ENCODE data around the gene PTPN7. TPM values are rescaled to one million over a fixed set of nuclear protein-coding genes. Genes with fewer than 3 reads are reported as not detected.
"Not testable (repeated sequence)": the region's sequence is repeated elsewhere in the genome, so short reads cannot be mapped to it uniquely, and the experiment has no call there.

Gene PTPN7
- total RNA-seq, 1 experiment from 2014 or later: not detected

DNA sequence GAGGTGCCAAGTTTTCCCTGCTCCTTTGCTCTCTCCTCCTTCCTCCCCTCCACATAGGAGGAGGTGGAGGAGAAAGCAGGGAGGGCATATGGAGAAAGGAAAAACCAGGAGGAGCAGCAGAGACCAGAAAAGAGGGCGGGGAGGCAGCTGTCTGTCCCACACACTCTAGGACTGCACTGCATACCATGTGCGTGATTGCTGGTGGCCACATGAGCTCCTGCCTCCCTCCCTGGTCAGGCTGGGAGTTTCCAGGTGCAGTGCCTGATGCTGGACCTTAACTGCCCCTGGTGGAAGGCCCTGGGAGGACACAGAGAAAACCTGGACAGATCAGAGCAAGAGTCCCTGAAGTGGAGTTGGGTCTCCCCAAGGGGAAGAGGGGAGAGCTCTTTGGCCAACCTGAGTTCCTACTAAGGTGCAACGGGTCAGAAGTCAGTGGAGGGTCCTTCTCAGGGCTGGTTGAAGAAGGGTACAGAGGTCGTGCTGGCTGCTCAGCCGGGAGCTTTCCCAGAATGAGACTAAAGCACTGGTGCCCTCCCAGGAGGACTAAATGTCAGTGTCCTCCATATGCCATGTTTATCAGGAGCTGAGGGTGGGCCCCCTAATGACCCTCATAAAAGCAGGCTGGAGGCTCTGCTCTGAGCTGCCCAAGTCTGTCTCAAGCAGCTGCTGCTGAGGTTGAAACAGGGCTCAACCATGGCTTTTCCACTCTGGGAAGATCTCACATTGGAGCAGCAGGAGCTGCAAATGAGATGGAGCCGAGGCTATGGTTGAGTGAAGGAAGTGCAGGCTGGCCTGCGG is 29.7 kb upstream of the PTPN7 start:
- DNase-seq (ENCODE audit: low read depth): no peak

DNA sequence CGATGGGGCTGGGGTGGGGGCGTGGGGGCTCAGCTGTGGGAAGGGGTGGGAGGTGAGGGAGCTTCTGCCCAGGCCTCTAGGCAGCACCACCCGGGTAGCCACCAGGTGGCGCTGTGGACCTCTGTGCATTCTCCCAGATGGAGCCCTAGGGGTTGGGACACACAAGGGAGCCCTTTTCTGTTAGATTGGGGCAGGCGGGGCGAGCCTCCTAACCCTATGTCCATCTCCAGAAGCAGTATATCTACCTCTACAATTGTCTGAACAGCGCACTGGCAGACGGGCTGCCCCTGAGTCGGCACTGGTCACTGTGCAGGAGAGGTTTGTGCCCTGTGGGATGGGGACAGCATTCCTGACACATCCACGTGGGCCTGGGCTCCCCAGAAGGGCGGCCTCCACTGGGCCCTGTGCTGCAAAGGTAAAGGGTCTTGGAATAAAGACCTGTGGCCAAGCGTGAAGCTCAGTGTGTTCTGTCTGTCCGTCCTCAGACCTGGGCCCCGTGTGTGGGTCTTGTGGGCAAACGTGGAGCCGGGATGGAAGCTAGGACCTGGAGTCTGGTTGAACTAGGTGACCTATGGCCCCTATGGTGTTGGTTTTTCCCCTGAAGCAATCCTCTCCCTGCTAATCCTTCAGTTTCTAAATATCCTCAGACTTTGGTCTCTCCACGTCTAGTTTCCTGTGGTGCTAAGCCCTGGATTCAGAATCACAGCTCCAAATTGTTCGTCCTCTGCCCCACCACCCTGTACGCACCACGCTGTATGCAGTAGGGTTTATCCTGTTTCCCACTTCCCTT is 28.8 kb upstream of the PTPN7 start:
- peak; percentile 35 for DNase-seq (ENCODE audit: low read depth)

DNA sequence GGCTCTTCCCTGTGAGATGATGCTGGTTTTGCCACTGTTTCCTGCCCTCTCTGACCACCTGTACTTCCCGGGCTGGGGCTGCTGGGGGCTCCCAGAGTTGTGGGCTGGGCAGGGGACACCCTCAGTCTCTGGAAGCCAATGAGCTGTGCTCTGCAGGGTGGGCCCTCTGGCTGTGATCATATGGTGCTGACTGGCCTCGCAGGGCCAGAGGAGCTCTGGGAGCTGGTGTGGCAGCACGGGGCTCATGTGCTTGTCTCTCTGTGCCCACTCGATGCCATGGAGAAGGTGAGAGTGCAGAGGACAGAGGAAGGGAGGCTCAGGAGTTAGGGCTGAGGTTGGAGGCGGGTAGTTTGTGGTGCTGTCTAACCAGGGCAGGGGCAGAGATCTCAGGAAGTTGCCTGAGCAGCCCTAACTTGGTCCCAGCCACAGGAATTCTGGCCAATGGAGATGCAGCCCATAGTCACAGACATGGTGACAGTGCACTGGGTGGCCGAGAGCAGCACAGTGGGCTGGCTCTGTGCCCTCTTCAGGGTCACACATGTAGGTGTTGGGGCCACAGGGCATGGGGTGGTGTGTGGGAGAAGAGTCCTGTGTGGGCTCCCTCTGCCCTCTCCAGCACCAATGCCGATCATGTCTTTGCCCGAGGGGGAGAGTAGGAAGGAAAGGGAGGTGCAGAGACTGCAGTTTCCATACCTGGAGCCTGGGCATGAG is 27.4 kb upstream of the PTPN7 start:
- no peak for DNase-seq (ENCODE audit: low read depth)

DNA sequence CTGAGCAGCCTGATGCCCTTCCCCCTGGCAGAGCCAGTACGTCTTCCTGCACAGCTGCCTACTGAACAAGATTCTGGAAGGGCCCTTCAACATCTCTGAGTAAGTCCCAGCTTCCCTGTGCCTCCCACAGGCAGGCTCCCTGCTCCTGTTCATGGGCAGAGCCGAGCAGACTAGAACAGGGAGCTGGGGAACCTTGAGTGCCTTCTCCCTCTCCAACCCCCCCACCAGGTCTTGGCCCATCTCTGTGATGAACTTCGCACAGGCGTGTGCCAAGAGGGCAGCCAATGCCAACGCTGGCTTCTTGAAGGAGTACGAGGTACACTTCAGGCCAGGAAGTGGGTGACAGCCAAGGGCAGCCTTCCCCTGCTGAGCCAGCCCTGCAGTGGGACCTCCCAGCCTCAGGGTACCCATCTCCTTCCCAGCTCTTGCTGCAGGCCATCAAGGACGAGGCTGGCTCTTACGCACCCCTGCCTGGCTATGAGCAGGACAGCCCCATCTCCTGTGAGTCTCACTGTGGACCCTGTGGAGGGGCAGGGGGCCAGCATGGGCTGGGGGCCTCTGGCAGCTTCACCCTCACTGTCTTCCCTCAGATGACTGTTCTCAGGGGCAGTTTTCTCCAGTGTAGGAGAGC is 26.8 kb upstream of the PTPN7 start:
- DNase-seq (ENCODE audit: low read depth): no peak

DNA sequence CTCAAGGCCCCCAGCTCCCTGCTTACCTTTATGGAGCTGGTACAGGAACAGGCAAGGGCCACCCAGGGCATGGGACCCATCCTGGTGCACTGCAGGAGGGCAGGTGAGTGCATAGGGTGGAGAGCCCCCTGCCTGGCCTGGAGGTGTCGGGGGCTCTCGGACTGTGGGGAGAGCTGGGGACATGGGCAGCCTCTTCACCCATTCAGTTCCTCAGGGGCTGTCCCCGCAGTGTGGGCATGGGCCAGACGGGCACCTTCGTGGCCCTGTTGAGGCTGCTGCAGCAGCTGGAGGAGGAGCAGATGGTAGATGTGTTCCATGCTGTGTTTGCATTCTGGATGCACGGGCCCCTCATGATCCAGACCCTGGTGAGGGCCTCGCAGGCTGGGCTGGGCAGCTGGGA is 25.9 kb upstream of the PTPN7 start:
- no peak for DNase-seq (ENCODE audit: low read depth)

DNA sequence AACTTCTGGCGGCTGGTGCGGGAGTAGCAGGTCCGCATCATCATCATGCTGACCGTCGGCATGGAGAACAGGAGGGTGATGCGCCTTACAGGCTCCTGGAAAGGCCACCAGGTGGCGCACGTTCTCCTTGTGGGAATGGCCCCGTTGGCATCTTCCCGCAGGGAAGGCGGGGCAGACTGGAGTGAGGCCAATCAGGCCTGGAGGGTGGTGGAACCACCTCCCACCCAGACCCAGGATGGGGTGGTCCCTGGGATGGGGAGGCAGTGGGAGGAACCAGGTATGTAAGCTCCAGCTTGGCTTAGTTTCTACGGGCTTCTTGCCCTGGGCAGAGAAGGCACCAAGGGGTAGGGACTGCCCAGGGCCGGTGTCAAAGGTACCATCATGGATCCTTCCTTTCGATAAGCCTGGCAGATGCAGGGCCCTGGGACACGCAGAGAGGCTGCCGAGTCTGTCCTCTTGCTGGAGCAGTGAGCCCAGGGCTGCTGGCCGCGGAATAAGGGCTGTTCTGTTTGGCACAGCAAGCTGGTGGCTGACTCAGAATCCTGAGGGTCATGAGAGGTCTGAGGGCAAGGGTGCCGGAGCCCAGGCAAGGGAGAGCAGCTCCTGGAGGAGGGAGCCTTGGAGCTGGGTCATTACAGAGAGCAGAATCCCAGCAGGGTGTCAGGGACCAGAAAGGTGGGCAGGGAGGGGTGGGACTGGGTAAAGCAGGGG is 24.5 kb upstream of the PTPN7 start:
- peak; percentile 79 for DNase-seq (ENCODE audit: low read depth)

DNA sequence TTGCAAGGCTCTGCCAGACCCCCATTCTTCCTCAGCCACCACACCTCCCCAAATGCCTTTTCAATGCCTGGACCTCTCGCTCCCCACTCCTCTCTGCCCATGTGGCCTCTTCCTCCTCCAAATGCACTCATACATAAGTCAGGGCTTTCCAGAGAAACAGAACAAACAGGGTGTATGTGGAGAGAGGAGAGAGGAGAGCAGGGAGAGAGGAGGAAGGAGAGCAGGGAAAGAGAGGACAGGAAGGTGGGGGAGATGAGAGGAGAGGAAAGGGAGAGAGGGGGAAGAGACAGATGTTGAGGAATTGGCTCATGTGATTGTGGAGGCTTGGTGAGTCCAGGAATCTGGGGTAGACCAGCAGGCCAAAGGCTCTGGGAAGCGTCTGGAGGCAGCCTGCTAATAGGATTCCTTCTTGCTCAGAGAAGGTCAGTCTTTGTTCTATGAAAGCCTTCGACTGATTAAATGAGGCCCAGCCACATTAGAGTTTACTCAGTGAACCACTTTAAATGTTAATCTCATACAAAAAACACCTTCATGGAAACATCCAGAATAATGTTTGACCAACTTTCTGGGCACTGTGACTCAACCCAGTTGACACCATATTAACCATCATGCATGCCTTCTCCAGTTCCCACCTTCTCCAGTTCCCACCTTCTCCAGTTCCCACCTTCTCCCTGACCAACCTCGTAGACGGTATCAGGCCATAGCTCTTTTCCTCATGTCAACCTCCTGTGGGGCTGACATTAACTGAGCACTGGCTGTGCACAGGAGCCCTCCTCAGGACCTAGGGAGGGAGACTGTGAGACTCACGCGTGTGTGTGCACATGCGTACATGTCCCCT is 21.9 kb upstream of the PTPN7 start:
- DNase-seq (ENCODE audit: low read depth): no peak

DNA sequence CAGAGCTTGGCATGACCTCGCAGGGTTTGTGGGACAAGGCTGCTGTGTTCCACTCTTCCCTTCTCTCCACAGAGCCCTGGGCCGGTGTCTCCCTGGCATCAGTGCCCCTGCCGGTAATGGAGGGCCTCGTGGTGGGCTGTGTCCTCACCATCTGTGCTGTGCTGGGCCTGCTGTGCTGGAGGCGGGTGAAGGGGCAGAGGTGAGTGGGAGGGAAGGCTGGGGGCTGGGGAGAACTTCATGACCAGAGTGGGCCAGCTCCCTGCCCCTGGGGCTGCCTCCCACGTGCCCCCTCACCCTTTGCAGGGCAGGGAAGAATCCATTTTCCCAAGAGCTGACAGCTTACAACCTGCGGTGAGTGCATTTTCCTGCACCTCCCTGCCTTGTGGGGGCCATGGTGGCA is 21.2 kb upstream of the PTPN7 start:
- no peak for DNase-seq (ENCODE audit: low read depth)

DNA sequence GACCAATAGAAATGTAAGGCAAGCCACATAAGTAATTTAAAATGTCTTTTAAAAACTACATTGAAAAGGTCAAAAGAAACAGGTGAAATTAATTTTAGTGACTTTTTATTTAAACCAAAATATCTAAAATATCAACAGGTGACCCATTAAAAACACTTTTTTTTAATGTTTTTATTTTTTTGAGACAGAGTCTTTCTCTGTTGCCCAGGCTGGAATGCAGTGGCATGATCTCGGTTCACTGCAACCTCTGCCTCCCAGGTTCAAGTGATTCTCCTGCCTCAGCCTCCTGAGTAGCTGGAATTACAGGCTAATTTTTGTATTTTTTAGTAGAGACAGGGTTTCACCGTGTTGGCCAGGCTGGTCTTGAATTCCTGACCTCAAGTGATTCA is 20.3 kb upstream of the PTPN7 start:
- not testable (repeated sequence) for DNase-seq (ENCODE audit: low read depth)

DNA sequence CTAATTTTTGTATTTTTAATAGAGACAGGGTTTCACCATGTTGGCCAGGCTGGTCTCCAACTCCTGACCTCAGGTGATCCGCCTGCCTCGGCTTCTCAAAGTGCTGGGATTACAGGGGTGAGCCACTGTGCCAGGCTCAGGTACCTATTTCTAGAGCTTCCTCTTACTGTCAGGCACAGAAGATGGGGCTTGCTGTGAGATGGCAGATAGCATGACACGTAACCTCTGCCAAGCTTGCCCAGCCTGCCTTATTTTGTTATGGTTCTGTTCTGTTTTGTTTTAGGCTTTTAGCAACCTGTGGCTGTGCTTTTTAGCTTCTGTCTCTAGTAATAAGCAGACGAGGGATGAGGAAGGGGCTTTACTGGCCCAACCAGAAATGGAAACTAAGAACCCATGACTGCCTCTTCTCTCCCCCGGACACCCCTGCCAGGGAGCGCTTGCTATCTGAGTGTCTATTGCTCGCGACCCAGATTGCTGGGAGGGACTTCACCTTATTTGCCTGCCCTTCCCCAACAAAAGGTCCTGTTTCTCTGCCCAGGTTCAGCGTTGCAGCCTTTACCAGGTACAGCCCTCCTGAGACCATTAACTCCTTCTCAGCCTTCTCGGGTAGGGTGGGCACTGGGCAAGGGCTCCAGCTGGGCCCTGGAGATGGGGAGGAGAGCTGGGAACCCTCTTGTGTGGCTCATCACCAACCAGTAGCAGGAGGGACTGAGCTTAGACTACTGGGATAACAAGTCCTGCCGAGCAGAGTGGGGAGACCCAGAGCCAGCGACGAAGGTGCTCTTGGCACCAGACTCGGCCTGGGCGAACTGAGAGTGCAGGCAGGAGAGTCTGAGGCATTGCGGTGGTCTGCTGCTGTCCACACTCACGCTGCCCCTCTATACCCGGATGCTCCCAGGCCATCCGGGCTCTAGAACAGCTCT is 19.7 kb upstream of the PTPN7 start:
- no peak for DNase-seq (ENCODE audit: low read depth)

DNA sequence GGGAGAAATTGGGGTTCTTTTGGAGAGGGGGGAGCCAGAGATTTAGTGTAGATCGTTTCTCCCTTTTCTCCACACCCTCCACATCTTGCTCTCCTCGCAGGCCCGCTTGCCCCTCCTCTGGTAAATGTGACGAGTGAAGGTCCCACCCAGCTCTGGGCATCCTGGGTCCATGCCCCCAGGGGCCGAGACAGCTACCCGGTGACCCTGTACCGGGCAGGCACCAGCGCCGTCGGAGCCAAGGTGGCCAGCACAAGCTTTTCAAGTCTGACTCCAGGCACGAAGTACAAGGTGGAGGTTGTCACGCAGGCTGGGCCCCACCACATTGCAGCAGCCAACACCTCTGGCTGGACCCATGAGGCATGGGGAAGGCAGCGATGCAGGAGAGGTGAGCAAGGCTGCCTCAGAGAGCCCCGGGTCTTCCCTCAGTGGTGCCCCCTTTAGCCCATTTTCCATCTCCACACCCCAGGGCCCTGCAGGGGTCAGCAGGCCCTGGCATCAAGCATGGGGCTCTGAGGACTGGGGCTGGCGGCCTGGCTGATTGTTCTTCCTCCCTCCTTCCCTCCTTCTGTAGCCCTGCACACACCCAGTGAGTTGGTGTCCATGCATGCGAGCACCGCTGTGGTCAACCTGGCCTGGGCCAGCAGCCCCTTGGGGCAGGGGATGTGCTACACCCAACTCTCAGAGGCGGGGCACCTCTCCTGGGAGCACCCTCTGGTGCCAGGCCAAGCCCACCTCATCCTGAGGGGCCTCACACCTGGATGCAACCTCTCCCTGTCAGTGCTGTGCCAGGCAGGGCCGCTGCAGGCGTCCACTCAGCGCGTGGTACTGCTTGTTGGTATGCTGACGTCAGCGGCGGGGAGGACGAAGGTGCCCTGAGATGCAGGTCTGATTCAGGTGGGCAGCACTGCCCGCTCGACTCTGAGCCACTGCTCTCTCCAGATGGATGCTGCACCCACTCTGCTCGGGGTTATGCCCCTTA is 16.8 kb upstream of the PTPN7 start:
- DNase-seq (ENCODE audit: low read depth): no peak

DNA sequence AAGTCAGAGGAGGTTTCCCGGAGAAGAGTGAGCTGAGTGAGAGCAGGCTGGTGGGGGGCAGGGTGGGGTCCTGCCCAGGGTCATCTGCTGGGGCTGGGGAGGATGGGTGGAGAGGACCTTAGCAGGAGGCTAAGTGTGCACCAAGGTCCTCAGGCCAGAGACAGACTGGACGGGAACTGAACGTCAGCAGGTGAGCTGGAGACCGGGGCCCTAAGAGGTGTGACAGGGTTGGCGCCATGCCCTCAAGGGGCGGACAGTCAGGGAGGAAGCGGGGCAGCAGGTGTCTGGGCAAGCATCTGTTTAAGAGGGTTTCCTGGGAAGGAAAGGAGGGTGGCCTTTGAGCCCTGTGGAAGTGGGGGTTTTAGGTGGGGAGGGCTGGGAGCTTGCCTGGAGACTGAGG is 13.6 kb upstream of the PTPN7 start:
- no peak for DNase-seq (ENCODE audit: low read depth)

DNA sequence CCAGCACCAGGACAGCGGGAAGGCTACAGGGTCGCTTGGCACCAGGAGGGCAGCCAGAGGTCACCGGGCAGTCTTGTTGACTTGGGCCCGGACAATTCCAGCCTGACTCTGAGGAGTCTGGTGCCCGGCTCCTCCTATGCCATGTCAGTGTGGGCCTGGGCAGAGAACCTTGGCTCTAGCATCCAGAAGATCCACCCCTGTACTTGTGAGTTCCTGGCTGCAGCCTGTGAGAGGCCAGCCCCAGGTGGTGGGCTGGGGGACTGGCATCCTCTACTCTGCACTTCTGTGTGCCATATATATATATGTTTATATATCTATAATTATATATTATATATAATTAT is 11.6 kb upstream of the PTPN7 start:
- no peak for DNase-seq (ENCODE audit: low read depth)

DNA sequence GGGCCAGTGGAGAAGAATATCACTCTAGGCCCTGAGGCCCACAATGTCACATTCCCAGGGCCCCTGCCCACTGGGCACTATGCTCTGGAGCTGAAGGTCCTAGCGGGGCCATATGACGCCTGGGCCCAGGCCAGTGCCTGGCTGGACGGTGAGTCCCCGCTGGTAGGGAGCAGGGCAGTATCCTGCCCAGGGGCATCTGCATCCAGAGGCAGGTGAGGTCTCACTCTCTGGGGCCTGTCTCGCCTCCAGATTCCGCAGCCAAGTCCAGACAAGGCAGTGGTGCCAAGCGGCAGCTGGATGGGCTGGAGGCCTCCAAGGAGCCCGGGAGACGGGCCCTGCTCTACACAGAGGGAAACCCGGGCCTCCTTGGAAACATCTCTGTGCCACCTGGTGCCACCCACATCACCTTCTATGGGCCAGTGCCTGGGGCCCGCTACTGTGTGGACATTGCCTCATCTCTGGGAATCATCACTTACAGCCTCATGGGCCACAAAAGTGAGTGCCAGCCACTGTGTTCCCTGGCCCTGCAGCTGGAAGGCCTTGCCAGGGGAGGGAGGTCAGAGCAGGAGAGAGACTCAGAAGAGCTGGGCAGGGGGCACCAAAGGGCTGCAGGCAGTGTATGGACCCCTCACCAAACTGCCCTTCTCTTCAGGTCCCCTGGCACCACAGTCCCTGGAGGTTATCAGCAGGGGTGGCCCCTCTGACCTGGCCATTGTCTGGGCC is 11.1 kb upstream of the PTPN7 start:
- DNase-seq (ENCODE audit: low read depth): no peak

DNA sequence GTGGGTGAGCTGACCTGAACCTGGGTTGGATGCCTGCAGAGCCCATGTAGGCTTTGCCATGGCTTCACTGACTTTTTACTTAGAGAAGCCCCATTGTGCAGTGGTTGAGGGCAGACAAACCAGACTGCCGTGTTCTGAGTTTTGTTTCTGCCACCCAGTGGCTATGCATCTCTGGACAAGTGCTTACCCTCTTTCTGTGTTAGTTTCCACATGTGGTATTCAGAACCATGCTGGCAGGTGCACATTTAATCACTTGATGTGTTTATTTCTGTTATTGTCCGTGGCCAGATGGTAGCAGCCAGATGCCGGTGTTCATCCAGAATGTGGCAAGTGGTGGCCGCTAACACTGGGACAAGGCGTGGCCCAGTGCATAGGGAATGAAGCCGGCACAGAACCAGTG is 10.3 kb upstream of the PTPN7 start:
- DNase-seq (ENCODE audit: low read depth): no peak

DNA sequence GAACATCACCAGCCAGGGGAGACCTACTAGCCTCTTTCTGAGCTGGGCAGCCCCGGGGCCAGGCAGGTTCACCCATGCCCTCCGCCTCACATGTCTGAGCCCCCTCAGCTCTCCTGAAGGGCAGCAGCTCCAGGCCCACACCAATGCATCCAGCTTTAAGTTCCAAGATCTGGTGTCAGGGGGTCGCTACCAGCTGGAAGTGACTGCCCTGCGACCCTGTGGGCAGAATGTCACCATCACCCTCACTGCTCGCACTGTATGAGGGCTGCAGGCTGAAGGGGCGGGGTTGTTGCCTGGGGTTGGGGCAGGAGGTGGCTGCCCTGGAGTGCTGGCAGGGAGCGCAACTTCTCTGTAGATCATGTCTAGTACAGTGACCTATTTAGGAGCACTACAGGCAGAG is 8.5 kb upstream of the PTPN7 start:
- DNase-seq (ENCODE audit: low read depth): no peak

DNA sequence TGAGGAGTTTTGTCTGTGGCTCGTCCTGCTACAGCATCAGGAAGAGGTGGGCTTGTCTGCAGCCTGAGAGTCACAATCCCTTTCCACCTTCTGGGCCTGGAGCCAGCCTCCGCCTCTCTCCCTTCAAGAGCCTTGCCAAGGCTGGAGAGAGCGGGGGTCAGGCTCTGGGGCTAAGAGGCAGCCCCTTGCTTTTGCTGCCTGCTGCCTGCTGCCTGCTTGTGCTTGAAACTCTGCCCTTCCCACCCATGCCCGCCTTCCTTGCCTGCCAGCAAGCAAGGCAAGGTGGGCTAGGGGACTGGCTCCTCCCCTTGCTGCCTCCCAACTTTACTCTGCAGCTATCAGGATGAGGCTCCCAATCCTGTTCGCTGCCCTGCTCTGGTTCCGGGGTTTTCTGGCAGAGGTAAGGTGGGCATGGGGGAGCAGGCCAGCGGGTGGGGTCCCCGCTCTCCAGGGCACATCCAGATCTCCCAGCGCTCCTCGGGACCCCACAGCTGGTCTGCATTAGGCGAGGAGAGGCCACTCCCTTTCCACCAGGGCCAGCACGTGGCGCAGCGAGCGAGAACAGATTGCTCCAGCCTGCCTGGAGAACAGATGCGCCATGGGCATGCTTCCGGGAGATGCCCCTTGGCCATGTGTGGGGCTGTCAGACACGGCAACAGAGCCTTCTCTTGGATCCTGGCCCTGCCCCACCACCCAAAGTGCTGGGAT is 7.5 kb upstream of the PTPN7 start:
- DNase-seq (ENCODE audit: low read depth): no peak

Measured in LHCN-M2 (cell line).